ENCODE results near the gene FGD4.

FGD4 gene

GRCh38 chr12:32569259-32569658, 169.9 kb downstream of the FGD4 start:
- H3K4me2 ChIP-seq (ENCODE audit: low read depth, low read length, poor library complexity, severe bottlenecking), result no peak overlapping the region
- H3K36me3 ChIP-seq (ENCODE audit: insufficient read depth, low read length), result no peaks in the 10 kb centered on the region
- no peaks in the 10 kb centered on the region for H3K27me3 ChIP-seq (ENCODE audit: insufficient read depth, low read length, poor library complexity, severe bottlenecking)
- no peaks in the 10 kb centered on the region for H3K79me2 ChIP-seq (ENCODE audit: insufficient read depth, low read length)
- no peak overlapping the region for H3K4me3 ChIP-seq (ENCODE audit: low read length, poor library complexity, severe bottlenecking)
- H3K4me1 ChIP-seq (ENCODE audit: insufficient read depth, low read length, poor library complexity, severe bottlenecking), result peaks cover 27% of the 10 kb centered on the region
- H3K9me3 ChIP-seq (ENCODE audit: insufficient read depth, low read depth, low read length), result no peaks in the 10 kb centered on the region
- H3F3A ChIP-seq (ENCODE audit: low read depth), result no peaks in the 10 kb centered on the region
- TF ChIP-seq EZH2phosphoT487 (IDR thresholded peaks at IDR 0.05; ENCODE audit: borderline replicate concordance), result no peak
- TF ChIP-seq CTCF (conservative IDR thresholded peaks at IDR 0.05; ENCODE audit: low read length), result no peak
- H4K20me1 ChIP-seq (ENCODE audit: insufficient read depth, low read length, poor library complexity, severe bottlenecking), result no peaks in the 10 kb centered on the region
- no peaks in the 10 kb centered on the region for H3K9me2 ChIP-seq (replicated peaks; ENCODE audit: low read depth, low read length)
- H2AFZ ChIP-seq (ENCODE audit: low read length), result no peak overlapping the region
- no peak overlapping the region for H3K9ac ChIP-seq (ENCODE audit: low read depth, low read length, poor library complexity, severe bottlenecking)

GRCh38 chr12:32574585-32574984, 175.2 kb downstream of the FGD4 start:
- H3K9me3 ChIP-seq (ENCODE audit: insufficient read depth, low read depth, low read length), result no peaks in the 10 kb centered on the region
- H3K9me2 ChIP-seq (replicated peaks; ENCODE audit: low read depth, low read length), result no peaks in the 10 kb centered on the region
- no peaks in the 10 kb centered on the region for H3K4me1 ChIP-seq (ENCODE audit: insufficient read depth, low read length, poor library complexity, severe bottlenecking)
- H4K20me1 ChIP-seq (ENCODE audit: insufficient read depth, low read length, poor library complexity, severe bottlenecking), result no peaks in the 10 kb centered on the region
- no peaks in the 10 kb centered on the region for H3K27me3 ChIP-seq (ENCODE audit: insufficient read depth, low read length, poor library complexity, severe bottlenecking)
- H3K4me2 ChIP-seq (ENCODE audit: low read depth, low read length, poor library complexity, severe bottlenecking), result no peak overlapping the region
- no peaks in the 10 kb centered on the region for H3K36me3 ChIP-seq (ENCODE audit: insufficient read depth, low read length)
- H3K79me2 ChIP-seq (ENCODE audit: insufficient read depth, low read length), result no peaks in the 10 kb centered on the region
- H3K4me3 ChIP-seq (ENCODE audit: low read length, poor library complexity, severe bottlenecking), result no peak overlapping the region
- TF ChIP-seq CTCF (conservative IDR thresholded peaks at IDR 0.05; ENCODE audit: low read length) (no peak), EZH2phosphoT487 (IDR thresholded peaks at IDR 0.05; ENCODE audit: borderline replicate concordance) (no peak)
- no peak overlapping the region for H2AFZ ChIP-seq (ENCODE audit: low read length)
- no peak overlapping the region for H3K9ac ChIP-seq (ENCODE audit: low read depth, low read length, poor library complexity, severe bottlenecking)
- no peaks in the 10 kb centered on the region for H3F3A ChIP-seq (ENCODE audit: low read depth)

DNA sequence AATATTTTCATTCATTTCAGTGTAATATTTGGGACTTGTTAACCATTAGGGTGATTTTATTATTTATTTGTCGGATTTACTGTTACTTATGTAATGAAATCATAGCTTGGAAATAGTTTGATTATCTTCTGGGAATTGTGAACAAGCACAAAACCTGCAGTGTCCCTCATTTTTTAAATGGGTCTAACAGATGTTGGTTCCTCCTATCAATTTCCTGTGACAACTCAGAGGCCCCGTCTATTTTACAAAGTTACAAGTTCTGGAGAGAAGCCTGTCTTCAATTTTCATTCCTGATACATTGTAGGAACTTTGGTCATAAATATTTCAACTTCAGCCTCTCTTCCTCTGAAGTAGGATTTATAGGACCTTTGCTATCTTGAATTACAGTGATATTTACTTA, 178.0 kb downstream of the FGD4 start:
- H3K9me3 ChIP-seq (ENCODE audit: insufficient read depth, low read depth, low read length), result no peaks in the 10 kb centered on the region

More for the DNA sequence above, 178.0 kb downstream of the FGD4 start:
- Histone ChIP-seq H3K4me2 (ENCODE audit: low read depth, low read length, poor library complexity, severe bottlenecking) (no peak overlapping the region), H3K4me3 (ENCODE audit: low read length, poor library complexity, severe bottlenecking) (no peak overlapping the region), H3K9me2 (replicated peaks; ENCODE audit: low read depth, low read length) (no peaks in the 10 kb centered on the region), H2AFZ (ENCODE audit: low read length) (no peak overlapping the region), H3K36me3 (ENCODE audit: insufficient read depth, low read length) (no peaks in the 10 kb centered on the region), H3K79me2 (ENCODE audit: insufficient read depth, low read length) (no peaks in the 10 kb centered on the region), H3K9ac (ENCODE audit: low read depth, low read length, poor library complexity, severe bottlenecking) (no peak overlapping the region), H3K4me1 (ENCODE audit: insufficient read depth, low read length, poor library complexity, severe bottlenecking) (peaks cover 7% of the 10 kb centered on the region), H3F3A (ENCODE audit: low read depth) (no peaks in the 10 kb centered on the region), H4K20me1 (ENCODE audit: insufficient read depth, low read length, poor library complexity, severe bottlenecking) (no peaks in the 10 kb centered on the region), H3K27me3 (ENCODE audit: insufficient read depth, low read length, poor library complexity, severe bottlenecking) (no peaks in the 10 kb centered on the region)
- TF ChIP-seq CTCF (conservative IDR thresholded peaks at IDR 0.05; ENCODE audit: low read length), result no peak
- no peak for TF ChIP-seq EZH2phosphoT487 (IDR thresholded peaks at IDR 0.05; ENCODE audit: borderline replicate concordance)
